WTC11 (cell line): ENCODE results near the gene SMCR8.

Experiments
- ATF3 ChIP-seq: sonication (generic); formaldehyde crosslinking; conservative IDR thresholded peaks from 2 replicates; pipeline ENCODE4 v1.8.1; 2022; ENCODE audit warnings: mild to moderate bottlenecking, missing genetic modification reagents
- ATF6 ChIP-seq: sonication (generic); formaldehyde crosslinking; IDR thresholded peaks from 2 replicates; pipeline ENCODE4 v1.8.1; 2023; ENCODE audit warnings: mild to moderate bottlenecking, missing genetic modification reagents
- CTCF ChIP-seq: fragments of 200-600 bp; IDR thresholded peaks from 2 replicates; pipeline ENCODE4 v1.8.0; 2022; ENCODE audit warnings: antibody characterized with exemption
- E2F4 ChIP-seq: sonication (generic); formaldehyde crosslinking; IDR thresholded peaks from 2 replicates; pipeline ENCODE4 v1.8.1; 2022; ENCODE audit warnings: low read depth, mild to moderate bottlenecking, moderate library complexity, missing genetic modification reagents, borderline replicate concordance
- ELF4 ChIP-seq: sonication (generic); formaldehyde crosslinking; IDR thresholded peaks from 2 replicates; pipeline ENCODE4 v1.8.1; 2022; ENCODE audit warnings: low read depth, mild to moderate bottlenecking, moderate library complexity, missing genetic modification reagents
- ESRRA ChIP-seq: sonication (generic); formaldehyde crosslinking; IDR thresholded peaks from 2 replicates; pipeline ENCODE4 v1.8.1; 2022; ENCODE audit warnings: mild to moderate bottlenecking, missing genetic modification reagents, borderline replicate concordance
- MYBL2 ChIP-seq: sonication (generic); formaldehyde crosslinking; IDR thresholded peaks from 2 replicates; pipeline ENCODE4 v1.8.1; 2023; ENCODE audit warnings: mild to moderate bottlenecking, moderate library complexity, missing genetic modification reagents
- NFATC4 ChIP-seq: fragments of 250-450 bp; sonication (Bioruptor Pico); IDR thresholded peaks from 2 replicates; pipeline ENCODE4 v1.9.0; 2021; ENCODE audit warnings: mild to moderate bottlenecking
- NFYB ChIP-seq: sonication (generic); formaldehyde crosslinking; conservative IDR thresholded peaks from 2 replicates; pipeline ENCODE4 v1.8.0; 2022; ENCODE audit warnings: low read depth, missing genetic modification reagents
- NR2C2 ChIP-seq: sonication (generic); formaldehyde crosslinking; IDR thresholded peaks from 2 replicates; pipeline ENCODE4 v1.8.0; 2022; ENCODE audit warnings: mild to moderate bottlenecking, missing genetic modification reagents
- TEAD4 ChIP-seq: sonication (generic); formaldehyde crosslinking; IDR thresholded peaks from 2 replicates; pipeline ENCODE4 v1.8.0; 2022; ENCODE audit warnings: mild to moderate bottlenecking, missing genetic modification reagents
- TP53 ChIP-seq: sonication (generic); formaldehyde crosslinking; IDR thresholded peaks from 2 replicates; pipeline ENCODE4 v1.8.1; 2023; ENCODE audit warnings: mild to moderate bottlenecking, missing genetic modification reagents
- ZNF232 ChIP-seq: sonication (generic); formaldehyde crosslinking; IDR thresholded peaks from 2 replicates; pipeline ENCODE4 v1.8.0; 2022; ENCODE audit warnings: mild to moderate bottlenecking, missing genetic modification reagents
- ZNF423 ChIP-seq: fragments of 250-450 bp; sonication (Bioruptor Pico); IDR thresholded peaks from 2 replicates; pipeline ENCODE4 v2.1.2; 2022; ENCODE audit warnings: mild to moderate bottlenecking, moderate library complexity

GRCh38 chr17:18323507-18324139 lies 8.5 kb downstream of the SMCR8 start:
- TF ChIP-seq CTCF (no peak), TP53 (CRISPR knock-in tag) (no peak), ESRRA (CRISPR knock-in tag) (no peak), ATF3 (CRISPR knock-in tag) (no peak), ATF6 (CRISPR knock-in tag) (no peak), ZNF232 (CRISPR knock-in tag) (no peak), MYBL2 (CRISPR knock-in tag) (no peak), NFYB (CRISPR knock-in tag) (no peak), E2F4 (CRISPR knock-in tag) (no peak), ZNF423 (CRISPR knock-in tag) (no peak), TEAD4 (CRISPR knock-in tag) (no peak), ELF4 (CRISPR knock-in tag) (no peak), NFATC4 (CRISPR knock-in tag) (no peak), NR2C2 (CRISPR knock-in tag) (no peak)
